Stimulated activated CD8-positive, alpha-beta memory T cell treated with anti-CD3 and anti-CD28 coated beads, Interleukin-7, amount 100 ng/mL, for 4 hours (primary cell): Measurements from ENCODE around the gene NDUFB10.

Experiments used
- DNase-seq, 2 donors: peaks; one replicate each; pipeline ENCODE4 v3.0.0-alpha.2; 2020; ENCODE audit warnings: low read depth in 2 of 2

Gene NDUFB10

DNA sequence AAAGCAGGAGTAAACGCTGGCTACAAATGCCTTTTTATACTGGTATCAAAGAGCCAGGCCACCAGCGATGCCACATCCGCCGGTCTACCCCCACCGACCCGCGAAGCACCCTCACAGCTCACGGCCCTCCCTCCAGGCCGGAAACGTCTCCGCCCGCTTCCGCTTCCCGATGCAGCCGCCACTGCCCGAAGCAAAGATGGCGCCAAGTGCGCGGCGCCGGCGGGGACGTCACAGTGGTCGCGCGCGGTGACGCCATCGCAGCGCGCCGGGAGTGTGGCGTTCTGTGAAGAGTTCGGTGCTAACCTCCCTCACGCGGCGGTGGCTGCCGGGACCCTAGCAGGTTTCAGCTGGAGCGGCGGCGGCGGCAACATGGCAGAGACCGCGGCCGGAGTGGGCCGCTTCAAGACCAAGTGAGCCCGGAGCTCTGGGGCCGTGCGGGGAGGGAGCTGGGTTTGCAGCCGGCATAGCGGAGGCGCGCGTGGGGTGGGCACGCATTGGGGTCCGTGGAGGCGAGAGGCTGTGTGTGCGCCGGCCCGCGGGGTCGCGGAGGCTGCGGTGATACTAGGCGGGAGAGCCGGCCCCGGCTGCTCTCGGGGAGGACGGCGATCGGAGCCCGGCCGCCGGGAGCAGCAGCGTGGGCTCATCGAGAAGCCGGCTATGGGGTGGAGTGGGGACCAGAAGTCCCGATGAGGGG is 12.6 kb downstream of the NDUFB10 start, which contains the start of gene TBL3:
TBL3 (plus strand) TSS at position 258 of the 694 bp plus-strand sequence; CDS start at position 370, 112 bp downstream.
- peak; percentile 92 to 97 for DNase-seq

- no peak for DNase-seq
Observed at GRCh38 chr16:1972490-1972877, 13.1 kb downstream of the NDUFB10 start.

DNA sequence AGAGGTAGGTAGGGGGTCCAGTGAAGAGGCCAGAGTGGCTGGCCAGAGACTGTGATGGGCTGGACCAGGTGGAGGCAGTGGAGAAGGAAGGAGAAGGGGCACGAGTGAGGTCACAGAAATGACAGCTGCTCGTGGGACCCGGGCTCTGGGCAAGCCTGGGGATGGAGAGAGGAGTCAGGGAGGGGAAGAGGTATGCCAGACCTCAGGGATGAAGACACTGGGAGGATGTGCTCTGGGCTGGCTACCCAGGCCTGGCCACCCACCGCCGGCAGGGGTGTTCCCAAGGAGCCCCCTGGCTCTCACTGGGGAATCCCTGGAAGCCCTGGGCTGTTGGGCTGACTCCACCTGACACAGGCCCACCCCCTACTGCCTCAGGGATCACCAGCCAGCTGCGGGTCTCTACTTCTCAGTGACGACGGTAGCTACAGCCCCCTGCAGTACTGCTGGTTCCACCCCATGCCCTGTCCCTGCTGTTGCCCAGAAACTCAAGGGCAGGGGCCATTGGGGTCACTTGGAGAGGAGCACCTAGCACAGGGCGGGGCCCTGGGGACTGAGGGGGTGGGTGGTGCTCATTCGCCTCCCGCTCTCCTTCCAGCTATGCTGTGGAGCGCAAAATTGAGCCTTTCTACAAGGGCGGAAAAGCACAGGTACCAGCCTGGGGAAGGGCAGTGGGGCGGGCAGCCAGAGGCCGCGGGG is 14.3 kb downstream of the NDUFB10 start:
- no peak for DNase-seq

DNA sequence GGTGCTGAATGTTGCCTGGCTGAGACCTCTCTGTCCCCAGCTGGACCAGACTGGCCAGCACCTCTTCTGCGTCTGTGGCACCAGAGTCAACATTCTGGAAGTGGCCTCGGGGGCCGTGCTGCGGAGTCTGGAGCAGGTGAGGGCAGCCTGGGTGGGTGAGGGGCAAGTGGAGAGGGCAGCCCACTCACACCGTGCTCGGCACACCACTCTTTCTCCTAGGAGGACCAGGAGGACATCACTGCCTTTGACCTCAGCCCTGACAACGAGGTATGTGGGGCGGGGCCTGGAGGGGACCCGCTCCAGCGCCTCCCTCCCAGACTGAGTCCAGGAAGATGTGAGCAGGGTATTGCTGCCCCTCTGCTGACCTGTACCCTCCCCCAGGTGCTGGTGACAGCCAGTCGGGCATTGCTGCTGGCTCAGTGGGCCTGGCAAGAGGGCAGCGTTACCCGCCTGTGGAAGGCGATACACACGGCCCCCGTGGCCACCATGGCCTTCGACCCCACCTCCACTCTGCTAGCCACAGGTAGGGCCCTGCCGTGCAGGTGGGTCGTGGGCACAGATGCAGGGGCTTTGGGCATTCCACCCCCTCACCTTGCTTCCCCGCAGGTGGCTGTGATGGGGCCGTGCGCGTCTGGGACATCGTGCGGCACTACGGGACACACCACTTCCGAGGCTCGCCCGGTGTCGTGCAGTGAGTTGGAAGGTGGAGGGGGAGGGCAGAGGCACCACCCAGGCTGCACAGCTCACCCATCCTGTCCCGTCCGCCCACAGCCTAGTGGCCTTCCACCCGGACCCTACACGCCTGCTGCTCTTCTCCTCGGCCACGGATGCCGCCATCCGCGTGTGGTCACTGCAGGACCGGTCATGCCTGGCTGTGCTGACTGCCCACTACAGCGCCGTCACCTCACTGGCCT is 15.1 kb downstream of the NDUFB10 start:
- DNase-seq: no peak

DNA sequence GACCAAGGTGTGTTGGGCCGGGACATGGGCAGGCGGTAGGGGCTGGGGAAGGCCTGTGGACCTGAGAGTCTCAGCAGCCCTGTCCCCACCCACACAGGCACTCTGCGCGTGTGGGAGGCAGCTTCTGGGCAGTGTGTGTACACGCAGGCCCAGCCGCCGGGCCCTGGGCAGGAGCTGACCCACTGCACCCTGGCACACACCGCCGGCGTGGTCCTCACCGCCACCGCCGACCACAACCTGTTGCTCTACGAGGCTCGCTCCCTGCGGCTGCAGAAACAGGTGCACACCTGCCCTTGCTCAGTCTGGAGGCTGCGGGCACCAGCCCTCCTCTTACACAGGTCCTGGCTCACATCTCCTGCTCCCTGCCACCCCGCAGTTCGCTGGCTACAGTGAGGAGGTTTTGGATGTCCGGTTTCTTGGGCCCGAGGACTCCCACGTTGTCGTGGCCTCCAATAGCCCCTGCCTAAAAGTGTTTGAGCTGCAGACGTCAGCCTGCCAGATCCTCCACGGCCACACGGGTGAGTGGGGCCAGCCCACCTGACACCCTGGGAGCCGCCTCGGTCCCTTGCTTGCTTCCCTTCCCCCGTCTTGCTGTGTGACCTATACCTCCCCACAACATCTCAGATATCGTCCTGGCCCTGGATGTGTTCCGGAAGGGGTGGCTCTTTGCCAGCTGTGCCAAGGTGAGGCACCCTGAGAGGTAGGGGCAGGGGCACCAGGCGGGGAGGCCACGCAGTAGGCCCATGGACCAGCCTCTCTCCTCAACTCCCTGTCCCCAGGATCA is 16.3 kb downstream of the NDUFB10 start:
- DNase-seq: no peak

- no peak for DNase-seq
Observed at GRCh38 chr16:1976216-1976520, 16.8 kb downstream of the NDUFB10 start.

- no peak for DNase-seq
Observed at GRCh38 chr16:1976951-1977874, 17.9 kb downstream of the NDUFB10 start.

DNA sequence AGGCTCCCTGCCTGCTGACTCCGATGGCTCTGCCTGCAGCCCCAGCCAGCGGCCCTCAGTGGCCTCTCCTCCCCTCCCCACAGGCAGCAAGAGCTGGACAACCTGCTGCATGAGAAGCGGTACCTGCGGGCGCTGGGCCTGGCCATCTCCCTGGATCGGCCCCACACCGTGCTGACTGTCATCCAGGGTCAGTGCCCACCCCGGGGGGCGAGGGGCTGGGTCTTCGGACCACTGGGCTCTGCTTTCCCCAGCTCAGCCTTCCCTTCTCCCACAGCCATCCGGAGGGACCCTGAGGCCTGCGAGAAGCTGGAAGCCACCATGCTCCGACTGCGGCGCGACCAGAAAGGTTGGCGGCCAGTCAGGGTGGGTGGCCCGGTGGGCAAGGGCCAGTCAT is 18.5 kb downstream of the NDUFB10 start:
- no peak for DNase-seq

- no peak for DNase-seq
Observed at GRCh38 chr16:1978476-1979120, 19.3 kb downstream of the NDUFB10 start.

DNA sequence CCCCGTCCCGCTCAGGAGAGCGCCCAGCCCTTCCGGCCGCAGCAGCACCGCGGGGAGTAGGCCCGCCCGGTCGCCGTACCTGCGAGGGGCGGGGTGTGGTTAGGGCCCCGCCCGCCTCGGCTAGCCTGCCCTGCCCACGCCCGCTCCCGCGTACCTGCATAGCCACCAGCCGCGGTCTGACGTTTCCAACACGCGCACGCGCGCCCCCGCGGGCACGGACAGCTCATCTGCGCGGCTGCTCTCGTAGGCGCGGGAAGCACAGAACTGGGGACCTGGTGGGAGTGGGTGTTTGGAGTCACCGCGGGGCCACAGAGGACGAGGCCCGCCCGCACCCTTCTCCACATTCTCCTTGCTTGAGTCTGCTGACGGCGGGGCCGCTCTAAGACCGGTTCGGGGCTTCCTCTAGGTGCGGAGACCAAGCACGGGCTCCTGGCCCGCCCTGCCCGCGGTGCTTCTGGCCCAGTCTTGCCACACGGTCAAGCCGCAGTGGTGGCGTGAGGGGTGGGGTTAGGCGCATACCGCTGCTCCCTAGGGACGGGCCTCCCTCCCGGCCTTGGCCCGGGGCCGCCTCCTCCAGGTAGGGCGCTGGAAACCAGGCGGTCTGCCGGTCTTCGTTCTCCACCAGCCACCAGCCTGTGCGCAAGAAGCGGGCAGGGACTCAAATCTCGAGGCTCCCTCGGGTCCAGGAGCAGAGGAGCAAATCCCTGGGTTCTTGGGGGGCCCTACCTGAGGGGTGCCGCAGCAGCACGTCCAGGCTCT is 20.1 kb downstream of the NDUFB10 start:
- DNase-seq: peak in 1 of 2 donors; percentile 49

GRCh38 chr16:1980030-1980769 is 20.9 kb downstream of the NDUFB10 start:
- no peak for DNase-seq

DNA sequence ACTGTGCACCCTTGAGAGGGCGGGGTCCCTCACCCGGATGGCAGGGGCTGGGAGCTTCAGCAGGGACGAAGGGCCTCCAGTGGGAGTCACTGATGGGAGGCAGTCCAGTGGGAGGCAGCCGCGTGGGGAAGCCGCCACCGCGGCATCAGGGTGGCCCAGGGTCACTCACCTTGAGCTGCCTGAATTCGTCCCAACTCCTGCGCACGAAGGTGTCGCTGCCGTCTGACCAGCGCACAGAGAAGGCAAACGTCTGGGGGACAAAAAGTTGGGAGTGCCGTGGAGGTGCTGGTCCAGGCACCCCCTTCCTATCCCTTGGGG is 21.4 kb downstream of the NDUFB10 start:
- DNase-seq: no peak

GRCh38 chr16:1981398-1981836 is 22.1 kb downstream of the NDUFB10 start, which contains the start of gene NOXO1:
NOXO1 (minus strand) TSS chr16:1981469; CDS start chr16:1981179, 290 bp downstream.
- DNase-seq: no peak

DNA sequence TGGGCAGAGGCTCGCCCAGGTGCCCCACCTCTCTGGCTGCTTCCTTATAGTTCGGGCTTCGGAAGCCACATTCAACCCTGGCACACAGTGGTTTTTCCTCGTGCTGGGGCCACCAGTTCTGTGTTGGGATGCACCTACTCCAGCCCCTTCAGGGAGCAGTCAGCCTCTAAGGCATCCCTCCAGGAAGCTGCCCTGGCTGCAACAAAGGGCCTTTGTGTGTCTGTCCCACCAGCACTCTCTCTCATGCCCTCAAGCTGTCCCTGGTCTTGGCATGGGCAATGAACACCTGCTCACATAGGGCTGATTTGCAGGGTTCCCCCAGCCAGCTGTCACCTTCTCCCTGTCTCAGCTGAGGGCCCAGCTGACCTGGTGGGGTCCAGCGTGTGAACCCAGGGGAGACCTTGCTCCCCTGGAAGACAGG is 22.7 kb downstream of the NDUFB10 start:
- DNase-seq: no peak

- no peak for DNase-seq
Observed at GRCh38 chr16:1982991-1983543, 23.7 kb downstream of the NDUFB10 start.

GRCh38 chr16:1983544-1984346 is 24.4 kb downstream of the NDUFB10 start, which contains the start of gene GFER:
GFER (plus strand) TSS chr16:1984193; CDS start chr16:1984219, 26 bp downstream.
- DNase-seq: peak in 1 of 2 donors; percentile 65
